HT-29 (cell line): ENCODE measurements around the gene SAMD10. TPM values are rescaled to one million over a fixed set of nuclear protein-coding genes. Genes with fewer than 3 reads are reported as not detected.

Experiments used
- DNase-seq: peaks from one replicate; pipeline ENCODE4 v3.0.0-alpha.2; 2015; ENCODE audit warnings: low spot score
- total RNA-seq: library from RNA; depleted of rRNA; stranded (reverse); fragments of >200 nt; shearing (Covaris generic); gene quantifications from 2 replicates; pipeline ENCODE4 v1.2.3, GENCODE V29; 2014

Gene SAMD10
- total RNA-seq, 1 experiment from 2014 or later, result 51.9 TPM

DNA sequence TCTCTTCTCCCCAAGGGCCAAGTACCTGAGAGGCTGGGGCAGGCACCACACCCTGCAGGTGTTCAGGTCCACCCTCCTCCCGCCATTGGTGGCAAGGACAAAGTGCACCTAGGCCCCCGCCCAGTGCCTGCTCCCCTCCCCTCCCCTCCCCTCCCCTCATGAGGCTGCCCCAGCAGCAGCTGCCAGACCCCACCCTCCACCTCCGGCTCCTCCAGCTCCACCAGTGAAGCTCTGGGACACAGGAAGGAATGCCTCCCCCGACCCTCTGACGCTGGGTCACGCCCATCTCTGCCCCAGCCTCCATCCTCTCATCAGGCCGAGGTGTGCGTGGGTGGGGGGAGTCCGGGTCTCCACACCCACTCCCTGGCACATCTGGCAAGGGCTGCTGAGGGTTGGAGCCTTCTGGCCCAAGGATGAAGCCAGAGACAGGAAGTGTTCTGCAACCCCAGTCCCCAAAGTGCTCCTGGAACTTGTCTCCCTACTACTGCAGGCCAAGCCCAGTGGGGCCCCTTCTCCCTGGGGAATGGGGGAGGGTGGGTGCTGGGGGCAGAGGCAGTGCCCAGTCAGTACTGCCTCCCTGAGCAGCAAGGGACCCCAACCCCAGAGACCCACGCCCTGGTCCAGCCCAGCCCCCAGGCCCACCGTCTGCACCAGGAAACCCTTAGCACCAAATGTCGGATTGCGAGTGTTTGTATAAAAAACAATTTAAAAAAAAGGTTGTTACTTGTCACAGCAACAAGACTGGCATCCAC lies 21.6 kb downstream of the SAMD10 start:
- DNase-seq, result no peak

- DNase-seq, result peak; percentile 84
Measured at GRCh38 chr20:63957004-63957689, 22.3 kb downstream of the SAMD10 start.

DNA sequence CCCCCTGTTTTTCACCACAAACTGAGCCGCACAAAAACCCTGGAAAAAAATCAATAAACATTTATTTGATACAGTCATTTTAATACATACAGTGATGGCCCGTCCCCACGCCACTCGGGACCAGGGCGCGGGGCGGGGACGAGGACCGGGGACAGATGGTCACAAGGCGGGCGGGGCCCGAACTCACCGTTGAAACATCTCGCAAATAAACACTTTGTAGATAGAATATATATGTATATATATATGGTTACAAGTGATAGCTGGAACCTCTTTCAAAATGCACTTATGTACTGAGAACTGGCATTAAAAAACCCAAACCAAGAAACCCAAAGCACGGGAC lies 22.8 kb downstream of the SAMD10 start:
- DNase-seq, result no peak

- peak; percentile 95 for DNase-seq
Measured at GRCh38 chr20:63955827-63956663, 23.4 kb downstream of the SAMD10 start, which contains the start of gene UCKL1. Gene UCKL1, minus strand, starts transcription at chr20:63956416. Its CDS starts 44 bp downstream, at chr20:63956372.

DNA sequence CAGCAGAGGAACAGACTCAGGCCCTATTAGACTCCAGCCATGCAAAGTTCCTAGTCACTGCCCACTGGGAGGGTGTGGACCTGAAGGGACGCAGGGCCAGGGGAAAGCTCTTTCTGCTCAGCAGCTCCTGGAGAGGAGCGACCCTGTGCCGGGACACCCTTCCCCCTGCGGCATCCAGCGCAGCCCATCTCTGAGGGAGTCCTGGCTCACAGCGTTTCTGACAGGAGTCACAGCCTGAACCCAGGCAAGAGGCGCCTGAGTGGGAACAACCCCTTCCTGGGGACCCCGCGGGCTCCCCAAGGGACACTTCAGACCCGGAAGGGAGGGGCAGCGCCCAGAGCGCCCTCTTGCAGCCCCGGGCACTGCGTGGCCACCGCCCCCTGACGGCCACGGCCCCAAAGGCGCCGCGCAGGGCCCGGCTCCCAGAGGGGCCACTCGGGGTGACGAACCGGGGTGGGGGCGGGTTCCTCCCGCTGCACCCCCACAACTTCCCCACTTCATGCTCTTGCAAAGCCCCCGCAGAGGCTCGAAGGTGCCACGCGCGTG lies 24.1 kb downstream of the SAMD10 start:
- peak; percentile 62 for DNase-seq

DNA sequence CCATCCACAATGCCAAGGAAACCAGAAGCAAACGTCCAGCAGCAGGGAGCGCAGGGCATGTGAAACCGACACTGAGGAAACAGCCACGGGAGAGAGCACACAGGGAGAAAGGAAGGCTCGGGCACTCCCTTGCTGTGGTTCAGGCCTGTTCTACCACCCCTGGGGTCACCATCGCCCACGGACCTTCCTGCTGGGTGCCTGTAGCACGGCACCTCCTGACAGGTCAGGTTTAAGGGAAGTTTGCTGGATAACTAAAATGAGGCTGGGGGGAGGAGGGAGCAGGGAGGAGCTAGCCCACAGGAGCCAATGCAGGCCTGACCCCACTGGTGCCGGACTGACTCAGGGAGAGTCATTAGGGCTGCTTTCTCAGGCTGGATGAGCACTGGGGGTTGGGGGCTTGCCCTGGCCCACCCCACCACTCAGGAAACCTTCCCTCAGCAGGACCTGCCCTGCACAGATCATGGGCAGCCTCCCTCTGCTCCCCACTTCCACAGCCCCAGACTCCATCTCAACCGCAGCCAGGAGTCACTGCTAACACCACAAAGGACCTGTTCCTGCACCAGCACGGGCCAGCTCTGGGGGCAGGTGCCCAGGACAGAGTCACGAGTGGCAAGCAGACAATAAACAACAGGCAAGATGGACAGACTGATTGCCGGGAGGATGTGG lies 25.5 kb downstream of the SAMD10 start:
- no peak for DNase-seq

DNA sequence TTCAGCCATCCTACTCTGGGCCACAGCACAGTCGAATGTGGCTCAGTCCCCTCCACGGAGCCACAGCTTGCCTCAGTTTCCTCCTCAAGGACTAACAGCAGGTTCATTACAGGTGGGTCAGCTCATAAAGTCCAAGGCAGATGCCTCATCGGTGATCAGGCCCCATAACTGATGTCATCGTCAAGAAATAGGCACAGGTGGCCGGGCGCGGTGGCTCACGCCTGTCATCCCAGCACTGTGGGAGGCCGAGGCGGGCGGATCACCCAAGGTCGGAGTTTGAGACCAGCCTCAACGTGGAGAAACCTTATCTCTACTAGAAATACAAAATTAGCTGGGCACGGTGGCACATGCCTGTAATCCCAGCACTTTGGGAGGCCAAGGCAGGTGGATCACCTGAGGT lies 26.7 kb downstream of the SAMD10 start:
- no peak for DNase-seq

DNA sequence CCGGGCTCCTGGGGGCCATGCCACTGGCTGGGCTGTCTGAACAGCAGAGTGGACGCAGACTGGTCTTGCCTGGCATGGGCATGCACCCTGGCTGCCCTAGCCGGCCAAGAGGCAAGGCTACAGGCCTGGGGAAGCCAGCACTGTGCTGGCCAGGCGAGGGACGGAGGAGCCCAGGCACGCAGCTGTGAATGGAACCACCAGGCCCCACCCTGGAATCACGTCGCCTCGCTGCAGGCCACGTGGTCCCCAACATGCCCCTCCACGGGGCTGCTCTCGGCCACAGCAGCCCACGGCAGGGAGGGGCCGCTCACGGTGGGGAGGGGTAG lies 27.3 kb downstream of the SAMD10 start:
- DNase-seq, result no peak

DNA sequence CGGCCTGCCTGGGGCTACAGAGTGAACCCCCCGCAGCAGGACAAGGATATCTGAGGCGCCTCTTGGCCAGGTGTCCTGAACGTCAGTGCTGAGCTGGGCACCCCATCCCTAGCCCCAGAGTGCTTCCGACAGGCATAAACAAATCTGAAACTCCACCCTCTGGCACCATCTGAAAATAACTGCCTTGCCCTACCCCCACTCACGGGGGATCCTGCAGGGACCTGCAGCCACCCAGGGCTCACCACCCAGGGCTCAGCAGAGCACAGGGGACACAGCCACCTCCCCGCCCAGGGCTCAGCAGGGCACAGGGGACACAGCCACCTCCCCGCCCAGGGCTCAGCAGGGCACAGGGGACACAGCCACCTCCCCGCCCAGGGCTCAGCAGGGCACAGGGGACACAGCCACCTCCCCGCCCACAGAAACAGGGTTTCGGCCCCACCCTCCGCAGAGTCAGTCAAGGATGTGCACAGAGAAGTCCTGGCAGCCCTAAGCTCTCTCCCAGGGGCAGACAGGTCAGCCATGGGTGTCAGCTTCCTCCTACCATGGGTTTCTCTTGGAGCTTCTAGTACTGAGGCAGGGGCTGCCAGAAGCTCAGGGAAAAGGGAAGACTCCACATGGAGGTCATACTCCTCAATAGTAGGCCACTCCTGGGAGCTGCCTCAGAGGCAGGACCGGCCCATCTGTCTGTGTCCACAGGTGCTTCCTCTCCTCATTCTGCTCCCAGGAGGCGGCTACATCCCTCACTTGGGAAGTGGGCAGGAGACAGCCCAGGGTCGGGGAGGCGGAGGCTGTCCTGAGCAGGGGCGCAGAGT lies 27.8 kb downstream of the SAMD10 start:
- DNase-seq, result no peak

GRCh38 chr20:63950701-63951397 lies 28.6 kb downstream of the SAMD10 start:
- DNase-seq, result no peak

DNA sequence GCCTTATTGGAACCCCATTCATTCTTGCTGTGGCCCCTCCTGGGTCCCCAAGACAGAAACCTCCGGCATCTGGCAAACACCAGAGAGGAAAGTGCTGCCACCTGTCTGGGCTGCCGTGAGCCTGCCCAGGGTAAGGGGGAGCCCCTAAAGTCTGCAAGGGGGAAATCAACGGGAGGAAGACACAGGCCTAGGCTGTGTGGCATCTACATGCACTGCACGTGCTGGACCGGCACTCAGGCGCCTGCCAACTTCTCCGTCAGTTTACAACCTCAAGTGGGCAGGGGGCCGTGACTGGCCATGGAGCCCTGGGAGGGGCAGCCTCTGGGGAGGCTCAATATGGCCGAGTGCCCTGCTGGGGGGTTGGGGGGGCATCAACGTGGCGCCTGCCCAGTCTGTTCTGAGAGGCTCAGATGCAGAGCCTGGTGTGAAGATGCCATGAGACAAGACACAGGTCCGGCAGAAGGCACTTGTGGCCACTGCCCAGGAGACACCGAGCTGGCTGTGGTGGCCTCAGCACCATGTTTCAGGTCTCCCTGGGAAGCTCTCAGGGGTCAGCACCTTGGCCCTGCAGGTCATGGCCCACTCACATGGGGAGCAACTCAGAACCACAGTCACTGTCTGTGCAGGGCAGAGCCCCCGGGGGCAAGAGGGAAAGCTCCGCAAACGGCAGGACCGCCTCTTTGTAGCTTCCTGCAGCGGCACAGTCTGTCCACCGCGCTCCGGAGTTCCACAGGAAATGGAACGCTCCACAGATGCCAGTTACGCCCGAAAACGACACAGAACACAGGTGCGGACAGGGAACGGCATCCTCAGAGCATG lies 31.6 kb downstream of the SAMD10 start:
- no peak for DNase-seq

- no peak for DNase-seq
Measured at GRCh38 chr20:63946986-63947637, 32.3 kb downstream of the SAMD10 start.

DNA sequence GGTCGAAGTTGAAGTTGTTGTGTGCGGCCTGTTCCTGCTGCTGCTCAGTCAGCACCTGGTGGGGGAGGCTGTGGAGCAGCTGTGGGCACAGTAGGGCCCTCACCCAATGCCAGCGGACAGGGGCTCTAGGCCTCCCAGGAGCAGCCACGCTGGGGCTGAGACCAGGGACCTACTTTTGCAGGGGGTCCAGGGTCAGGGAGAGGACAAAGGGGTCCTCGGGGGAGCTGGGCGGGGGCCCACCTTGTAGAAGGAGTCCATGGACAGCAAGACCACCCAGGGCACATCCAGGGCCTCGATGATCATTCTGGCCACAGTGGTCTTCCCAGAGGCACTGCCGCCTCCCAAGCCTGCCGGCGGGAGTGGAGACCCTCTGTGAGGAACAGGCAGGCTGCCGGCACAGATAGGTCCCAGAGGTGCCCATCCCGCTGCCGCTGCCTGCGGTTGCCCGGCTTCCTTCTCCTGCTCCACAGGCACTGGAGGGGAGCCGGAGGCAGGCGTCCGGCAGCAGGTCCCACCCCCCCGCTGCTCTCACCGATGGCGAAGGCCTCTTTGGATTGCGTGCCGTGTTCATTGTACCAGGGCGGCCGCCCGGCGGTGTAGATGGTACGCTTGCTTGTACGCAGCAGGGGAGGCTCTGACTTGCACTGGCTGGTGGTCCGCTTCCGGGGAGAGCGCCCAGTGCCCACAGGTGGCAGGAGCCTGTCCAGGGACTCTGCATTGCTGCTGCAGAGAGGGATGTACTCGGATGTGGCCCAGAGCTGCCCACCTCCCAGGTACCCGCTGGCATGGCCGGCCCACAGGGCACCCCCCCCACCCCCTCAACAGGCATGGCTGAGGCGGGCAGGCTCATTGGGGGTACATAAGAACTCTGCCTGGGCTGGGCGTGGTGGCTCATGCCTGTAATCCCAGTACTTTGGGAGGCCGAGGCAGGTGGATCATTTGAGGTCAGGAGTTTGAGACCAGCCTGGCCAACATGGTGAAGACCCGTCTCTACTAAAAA lies 33.2 kb downstream of the SAMD10 start:
- no peak for DNase-seq

DNA sequence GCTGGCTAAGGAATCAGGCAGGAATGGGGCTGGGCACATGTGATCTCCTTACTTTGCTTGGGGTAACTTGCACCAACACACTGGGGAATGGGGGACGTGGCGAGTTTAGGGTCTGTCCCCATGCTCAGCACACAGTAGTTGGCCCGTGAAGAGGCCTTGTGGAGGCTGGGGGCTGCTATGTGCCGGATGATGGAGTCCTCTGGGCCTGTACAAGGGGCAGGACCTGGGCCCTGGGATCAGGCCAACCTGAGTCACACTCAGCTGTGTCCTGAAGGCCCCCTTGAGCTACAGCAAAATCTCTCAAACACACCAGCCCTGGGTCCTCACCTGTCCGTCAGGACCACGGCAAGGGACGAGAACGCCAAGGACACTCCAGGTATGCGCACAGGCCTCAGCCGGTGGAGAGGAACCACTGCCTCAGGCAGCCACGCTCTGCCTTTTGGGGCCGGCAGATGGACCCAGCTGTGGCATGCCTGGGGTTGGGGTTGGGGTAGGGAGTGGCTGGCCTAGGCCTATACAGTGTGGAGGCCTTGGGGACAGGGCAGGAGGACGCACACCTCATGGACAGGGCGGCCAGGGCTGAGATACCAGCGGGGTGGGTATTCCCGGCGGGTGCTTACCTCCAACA lies 34.3 kb downstream of the SAMD10 start:
- DNase-seq, result no peak

GRCh38 chr20:63944078-63944941 lies 35.1 kb downstream of the SAMD10 start:
- no peak for DNase-seq

- DNase-seq, result no peak
Measured at GRCh38 chr20:63943808-63944077, 35.7 kb downstream of the SAMD10 start.
